AG09309 (cell line): ENCODE results near the gene KRT222.

Experiments
- DNase-seq: peaks from one replicate; pipeline ENCODE4 v3.0.0-alpha.2; 2010; ENCODE audit warnings: low read depth
- H3K4me3 ChIP-seq: 2 replicates; pipeline ENCODE4 v1.5.1; 2011; ENCODE audit warnings: mild to moderate bottlenecking, low read depth, low read length, moderate library complexity; ENCODE audit not compliant: control insufficient read depth
- CTCF ChIP-seq: IDR thresholded peaks from 2 replicates; pipeline ENCODE4 v1.5.1; 2011; ENCODE audit warnings: mild to moderate bottlenecking, low read depth, low read length, inconsistent platforms; ENCODE audit not compliant: insufficient read depth, control insufficient read depth; ENCODE audit errors: missing control alignments

Gene KRT222

DNA sequence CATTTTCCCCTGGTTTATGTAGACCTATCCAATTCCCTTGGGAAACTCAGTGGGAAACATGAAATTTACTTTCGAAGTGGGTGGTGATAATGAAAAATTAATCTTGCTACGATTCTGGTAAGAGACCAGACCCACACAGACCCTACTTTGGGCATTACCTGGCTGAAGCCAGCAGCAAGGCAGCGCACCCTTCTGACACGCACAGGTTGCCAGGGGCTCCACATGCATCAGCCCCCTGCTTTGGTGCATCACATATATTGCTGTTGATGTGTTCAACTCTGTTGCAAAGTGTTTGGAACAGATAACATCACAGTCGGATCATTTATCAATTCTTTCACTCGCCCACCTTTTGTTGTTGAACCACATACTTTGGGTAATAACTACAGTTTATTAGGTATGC is 44.0 kb downstream of the KRT222 start:
- no peak for DNase-seq
- TF ChIP-seq CTCF: no peak

DNA sequence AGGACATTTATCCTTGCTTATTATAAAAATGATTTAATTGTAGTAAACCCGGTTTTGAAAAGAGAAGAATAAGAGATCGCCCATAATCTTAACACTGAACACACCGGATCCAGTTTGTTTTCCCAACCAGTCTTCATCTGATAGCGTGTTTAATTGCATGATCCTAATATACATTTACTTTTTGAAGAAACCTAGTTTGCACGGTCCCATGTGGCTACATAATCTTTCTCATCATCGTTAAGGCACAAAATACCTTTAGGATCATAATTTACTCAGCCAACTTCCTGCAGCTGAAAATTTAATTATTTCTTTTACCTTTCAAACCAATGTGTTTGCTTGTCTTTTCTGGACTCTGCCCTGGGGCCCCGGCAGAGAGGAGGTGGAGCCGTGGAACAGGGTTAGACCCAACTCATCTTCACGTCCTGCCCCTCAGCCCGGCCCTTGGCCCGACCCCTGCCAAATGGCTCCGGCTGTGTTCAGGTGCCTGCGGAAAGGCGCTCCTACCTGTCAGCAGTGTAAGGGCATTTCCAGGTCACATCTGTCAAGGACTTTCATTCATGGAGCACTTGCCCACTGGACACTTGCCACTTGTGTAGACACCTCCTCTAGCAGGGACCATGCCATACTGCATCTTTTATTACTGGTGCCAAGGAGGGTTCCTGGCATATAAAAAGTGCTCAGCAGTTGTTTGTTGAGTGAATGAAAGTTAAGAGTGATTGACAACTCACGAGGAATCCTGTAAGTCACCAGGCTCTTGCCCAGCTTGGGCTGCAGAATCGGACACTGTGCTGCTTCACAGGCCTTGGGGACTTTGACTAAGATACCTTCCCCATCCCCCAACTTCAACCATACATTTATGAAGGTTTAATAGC is 46.0 kb downstream of the KRT222 start:
- no peak for TF ChIP-seq CTCF
- no peak for DNase-seq
- no peak overlapping the region for H3K4me3 ChIP-seq

More for the DNA sequence above, 44.0 kb downstream of the KRT222 start:
- H3K4me3 ChIP-seq: no peak overlapping the region

DNA sequence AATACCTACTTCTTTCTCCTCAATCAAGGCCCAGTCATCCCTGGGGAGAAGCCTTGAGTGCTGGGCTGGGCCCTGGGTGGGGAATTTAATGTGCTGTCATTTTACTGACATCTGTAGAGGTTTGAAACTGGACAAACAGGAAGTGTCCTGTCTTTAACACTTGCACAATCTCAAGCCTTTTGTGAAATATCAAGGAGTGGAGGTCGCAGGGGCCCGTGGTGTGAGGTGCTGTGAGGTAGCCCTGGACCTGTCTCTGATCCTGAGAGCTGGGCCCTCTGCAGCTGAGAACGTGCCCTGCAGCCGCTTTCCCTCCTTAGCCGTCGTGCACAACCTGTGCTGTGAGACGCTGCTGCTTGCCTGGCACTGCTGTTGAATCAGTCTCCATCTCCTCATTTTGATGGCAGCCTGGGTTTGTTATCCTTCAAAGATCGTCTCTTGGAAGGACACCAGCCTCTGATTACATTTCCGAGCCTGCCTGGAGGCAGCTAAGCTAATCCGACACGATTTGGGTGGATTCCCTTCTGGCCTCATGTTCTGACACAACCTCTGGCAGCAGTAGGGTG is 47.2 kb downstream of the KRT222 start:
- no peak for DNase-seq
- no peak for TF ChIP-seq CTCF
- H3K4me3 ChIP-seq: no peak overlapping the region

- H3K4me3 ChIP-seq: no peak overlapping the region
- no peak for DNase-seq
- no peak for TF ChIP-seq CTCF
These were observed 48.4 kb downstream of the KRT222 start for GRCh38 chr17:40616592-40616991.

GRCh38 chr17:40615841-40616476 is 49.0 kb downstream of the KRT222 start:
- DNase-seq: no peak
- no peak for TF ChIP-seq CTCF
- no peak overlapping the region for H3K4me3 ChIP-seq

DNA sequence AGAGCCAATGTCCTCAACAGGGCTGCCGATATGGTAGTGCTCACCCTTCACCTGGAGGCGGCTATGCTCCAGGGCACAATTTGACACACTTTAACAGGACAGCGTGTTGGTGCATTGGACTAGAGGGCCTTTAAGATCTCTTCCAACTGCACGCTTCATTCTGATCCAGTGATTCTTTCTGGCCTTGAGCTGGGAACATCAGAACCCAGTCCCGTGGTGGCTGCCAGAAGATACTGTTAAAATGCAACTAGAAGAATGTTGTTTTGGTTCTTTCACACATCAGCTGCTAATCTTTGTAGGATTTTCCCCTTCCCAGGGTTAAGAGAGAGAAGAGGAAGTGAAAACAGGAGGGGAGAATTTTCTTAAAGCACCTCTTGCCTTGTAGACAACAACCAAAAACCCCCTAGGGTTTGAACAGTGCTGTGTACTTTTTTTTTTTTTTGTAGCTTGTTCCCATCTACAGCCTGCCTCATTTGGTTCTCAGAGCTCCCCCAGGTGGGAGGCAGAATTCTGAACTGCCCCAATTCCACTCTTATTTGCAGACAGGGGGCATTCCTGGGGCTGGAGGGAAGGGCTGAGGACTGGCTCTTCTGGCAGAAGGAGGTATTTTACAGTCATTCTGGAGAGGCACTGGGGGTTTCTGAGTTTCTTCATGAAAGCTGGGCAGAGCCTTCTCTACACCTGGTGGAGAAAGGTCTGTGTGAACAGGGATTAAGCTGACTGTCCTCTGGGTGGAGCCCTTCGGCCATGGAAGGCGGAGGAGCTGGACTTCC is 49.7 kb downstream of the KRT222 start:
- no peak overlapping the region for H3K4me3 ChIP-seq
- DNase-seq: no peak

More for the DNA sequence above, 49.7 kb downstream of the KRT222 start:
- TF ChIP-seq CTCF: peak; percentile 52
